Endothelial cell of umbilical vein (primary cell): ENCODE data around the gene GADD45GIP1. TPM values are rescaled to one million over a fixed set of nuclear protein-coding genes. Genes with fewer than 3 reads are reported as not detected.

Experiments
- BruUV-seq: library from RNA; stranded (reverse); fragments of 400-500 nt; replicated peaks from 2 replicates; lab custom pipeline; 2021; lab: Mats Ljungman, UMichigan
- CTCF ChIA-PET: fragments of 300-600, 350-600 bp; sonication (Branson Sonifier 250); formaldehyde crosslinking; loops from one replicate; lab custom pipeline; 2021; ENCODE audit warnings: antibody characterized with exemption, inconsistent platforms; lab: Charles Lee
- POLR2A ChIA-PET: fragments of 300-600, 350-600 bp; sonication (Branson Sonifier 250); formaldehyde crosslinking; loops from one replicate; lab custom pipeline; 2021; ENCODE audit warnings: antibody characterized with exemption, inconsistent platforms; lab: Charles Lee
- DNase-seq: peaks from one replicate; pipeline ENCODE4 v3.0.0-alpha.2; 2011; ENCODE audit warnings: low read depth, low spot score
- FAIRE-seq: peaks from 2 replicates; lab custom pipeline; 2011; peaks lifted over from hg19 to GRCh38; lab: Jason Lieb, UNC
- H2AFZ ChIP-seq: 2 replicates; pipeline ENCODE4 v1.6.0; 2012; ENCODE audit warnings: low read depth, low read length, control low read depth, inconsistent platforms
- H3K27ac ChIP-seq: 2 replicates; pipeline ENCODE4 v1.5.1; 2011; ENCODE audit warnings: low read depth, mild to moderate bottlenecking, control low read depth, low read length, moderate library complexity; ENCODE audit not compliant: insufficient read depth
- H3K27me3 ChIP-seq, 2 experiments: 2 replicates each; pipeline versions ENCODE4 v1.6.0 to v1.6.1; 2011; ENCODE audit warnings: low read length in 2 of 2, mixed read lengths in 1 of 2; ENCODE audit not compliant: control insufficient read depth in 2 of 2, insufficient read depth in 2 of 2
- H3K36me3 ChIP-seq, 2 experiments: 2 replicates in 1 of 2; 3 replicates in 1 of 2; pipeline ENCODE4 v1.5.1; 2011; ENCODE audit warnings: low read length in 2 of 2, mild to moderate bottlenecking in 1 of 2, moderate library complexity in 1 of 2; ENCODE audit not compliant: control insufficient read depth in 2 of 2, insufficient read depth in 2 of 2; ENCODE audit errors: extremely low read depth in 1 of 2
- H3K4me1 ChIP-seq: 3 replicates; pipeline ENCODE4 v1.5.1; 2011; ENCODE audit warnings: mild to moderate bottlenecking, low read length; ENCODE audit not compliant: control insufficient read depth, insufficient read depth; ENCODE audit errors: extremely low read depth
- H3K4me2 ChIP-seq: 2 replicates; pipeline ENCODE4 v1.6.1; 2011; ENCODE audit warnings: low read length, control low read depth, mixed read lengths; ENCODE audit not compliant: insufficient read depth
- H3K4me3 ChIP-seq, 3 experiments: fragments of 200-600 bp in 1 of 3; sonication (generic), shearing (Covaris generic) in 1 of 3; replicated peaks in 1 of 3; 2 replicates each; pipeline ENCODE4 v1.5.1; 2011 to 2016; ENCODE audit warnings: control low read depth in 3 of 3, low read length in 3 of 3, mild to moderate bottlenecking in 2 of 3, inconsistent platforms in 1 of 3, low read depth in 1 of 3, moderate library complexity in 1 of 3; ENCODE audit not compliant: insufficient read depth in 1 of 3
- H3K79me2 ChIP-seq: 2 replicates; pipeline ENCODE4 v1.6.0; 2012; ENCODE audit warnings: low read length, inconsistent platforms; ENCODE audit not compliant: control insufficient read depth, insufficient read depth
- H3K9ac ChIP-seq: replicated peaks from 2 replicates; pipeline ENCODE3; 2011; ENCODE audit warnings: low read length, control low read depth; ENCODE audit not compliant: insufficient read depth; ENCODE audit errors: extremely low read depth
- H3K9me1 ChIP-seq: replicated peaks from 3 replicates; pipeline ENCODE4 v1.6.0; 2011; ENCODE audit warnings: mild to moderate bottlenecking, low read length; ENCODE audit not compliant: control insufficient read depth, insufficient read depth; ENCODE audit errors: extremely low read depth
- H3K9me3 ChIP-seq: replicated peaks from 2 replicates; pipeline ENCODE4 v1.5.1; 2012; ENCODE audit warnings: low read length, inconsistent platforms; ENCODE audit not compliant: control insufficient read depth, insufficient read depth
- H4K20me1 ChIP-seq: replicated peaks from 2 replicates; pipeline ENCODE3; 2011; ENCODE audit warnings: mild to moderate bottlenecking, low read length; ENCODE audit not compliant: control insufficient read depth, insufficient read depth; ENCODE audit errors: extremely low read depth
- EZH2 ChIP-seq: IDR thresholded peaks from 2 replicates; pipeline ENCODE4 v1.6.1; 2012; ENCODE audit warnings: borderline replicate concordance, low read depth, mild to moderate bottlenecking, moderate library complexity, low read length, inconsistent platforms; ENCODE audit not compliant: severe bottlenecking
- FOS ChIP-seq: IDR thresholded peaks from 2 replicates; pipeline ENCODE4 v1.6.1; 2011; ENCODE audit warnings: mild to moderate bottlenecking, low read length, moderate library complexity, borderline replicate concordance; ENCODE audit not compliant: insufficient read depth
- GATA2 ChIP-seq: IDR thresholded peaks from 2 replicates; pipeline ENCODE4 v1.7.0; 2011; ENCODE audit warnings: low read depth, mild to moderate bottlenecking, moderate library complexity, mixed read lengths, low read length; ENCODE audit not compliant: insufficient read length, insufficient read depth
- JUN ChIP-seq: IDR thresholded peaks from 2 replicates; pipeline ENCODE4 v1.6.1; 2011; ENCODE audit warnings: borderline replicate concordance, low read depth; ENCODE audit not compliant: insufficient read length, insufficient read depth
- MYC ChIP-seq: IDR thresholded peaks from one replicate; pipeline ENCODE4 v1.6.1; 2011; ENCODE audit warnings: mild to moderate bottlenecking, low read depth, low read length
- POLR2A ChIP-seq: IDR thresholded peaks from 2 replicates; pipeline ENCODE4 v1.6.1; 2012; ENCODE audit warnings: low read depth, mild to moderate bottlenecking, control low read depth, low read length
- POLR2AphosphoS5 ChIP-seq: IDR thresholded peaks from 2 replicates; pipeline ENCODE4 v1.6.1; 2012; ENCODE audit warnings: low read depth, mild to moderate bottlenecking, control low read depth, low read length, moderate library complexity; ENCODE audit not compliant: insufficient read depth
- dilution Hi-C: fragments of 300-500 bp; cut with MboI; formaldehyde crosslinking; loops from one replicate; pipeline ENCODE4 v1.15.0; 2019; ENCODE audit warnings: low sequenced_read_pairs; ENCODE audit not compliant: extremely low pct_ligation_motif_present
- intact Hi-C: fragments of 100-400 bp; cut with micrococcal nuclease; formaldehyde crosslinking; loops from one replicate; pipeline ENCODE4 v1.10.0; 2022
- polyA plus RNA-seq, 4 experiments: library from polyadenylated mRNA; depleted of rRNA in 3 of 4; stranded (reverse) in 3 of 4; unstranded in 1 of 4; fragments of >200 nt; gene quantifications; 2 replicates each; pipeline versions ENCODE4 v1.2.1 to v1.2.3, GENCODE V29; 2011 to 2012; ENCODE audit warnings: missing spikeins in 1 of 4
- total RNA-seq: library from RNA; stranded (reverse); gene quantifications from 2 replicates; pipeline ENCODE4 v1.2.3, GENCODE V29; 2021
- TF ChIP-seq, protein P1 (sequence below), 2 donors: IDR thresholded peaks; 1 replicate in 1 of 2; 2 replicates in 1 of 2; pipeline ENCODE4 v1.5.1; 2011; ENCODE audit warnings: low read length in 2 of 2, mild to moderate bottlenecking in 2 of 2, moderate library complexity in 2 of 2, control low read depth in 1 of 2, inconsistent platforms in 1 of 2, low read depth in 1 of 2; ENCODE audit not compliant: insufficient read depth in 1 of 2; ENCODE audit errors: extremely low read depth in 1 of 2
- TF ChIP-seq, protein P2 (sequence below): IDR thresholded peaks from 2 replicates; pipeline ENCODE4 v1.6.1; 2011; ENCODE audit not compliant: insufficient read depth, insufficient read length

GADD45GIP1 gene
- total and polyA plus RNA-seq, 2 donors (not counting 3 experiments of a cell fraction or from before 2014, with no cell fraction given): 32.8 to 38.3 TPM

DNA sequence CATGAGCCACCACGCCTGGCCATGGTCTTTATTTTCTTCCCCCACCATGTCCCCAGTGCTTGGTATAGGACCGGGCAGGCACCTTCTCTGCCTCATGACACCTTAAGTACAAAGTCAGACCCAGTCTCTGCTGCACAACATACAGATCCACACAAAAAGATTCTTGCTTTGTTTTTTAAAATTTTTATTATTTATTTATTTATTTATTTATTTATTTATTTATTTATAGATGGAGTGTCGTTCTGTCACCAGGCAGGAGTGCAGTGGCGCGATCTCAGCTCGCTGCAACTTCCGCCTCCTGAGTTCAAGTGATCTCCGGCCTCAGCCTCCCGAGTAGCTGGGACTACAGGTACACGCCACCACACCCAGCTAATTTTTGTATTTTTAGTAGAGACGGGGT, 35.7 kb upstream of the GADD45GIP1 start:
- FAIRE-seq: no peak
- no peaks in the 10 kb centered on the region for H3K27me3 ChIP-seq
- H3K9me3 ChIP-seq: no peaks in the 10 kb centered on the region
- no peak for DNase-seq
- intact Hi-C loops: no loop called here
- H3K27ac ChIP-seq: no peak overlapping the region
- no peak overlapping the region for H2AFZ ChIP-seq
- ChIA-PET CTCF (interaction anchor here (0.8 to 3.7 kb wide), 7 partner anchors 8 to 68 kb away, joined by 3 to 24 read pairs (median 4); no protein-coding TSS in a partner anchor), POLR2A (no interaction called here)
- TF ChIP-seq, protein P1, sequence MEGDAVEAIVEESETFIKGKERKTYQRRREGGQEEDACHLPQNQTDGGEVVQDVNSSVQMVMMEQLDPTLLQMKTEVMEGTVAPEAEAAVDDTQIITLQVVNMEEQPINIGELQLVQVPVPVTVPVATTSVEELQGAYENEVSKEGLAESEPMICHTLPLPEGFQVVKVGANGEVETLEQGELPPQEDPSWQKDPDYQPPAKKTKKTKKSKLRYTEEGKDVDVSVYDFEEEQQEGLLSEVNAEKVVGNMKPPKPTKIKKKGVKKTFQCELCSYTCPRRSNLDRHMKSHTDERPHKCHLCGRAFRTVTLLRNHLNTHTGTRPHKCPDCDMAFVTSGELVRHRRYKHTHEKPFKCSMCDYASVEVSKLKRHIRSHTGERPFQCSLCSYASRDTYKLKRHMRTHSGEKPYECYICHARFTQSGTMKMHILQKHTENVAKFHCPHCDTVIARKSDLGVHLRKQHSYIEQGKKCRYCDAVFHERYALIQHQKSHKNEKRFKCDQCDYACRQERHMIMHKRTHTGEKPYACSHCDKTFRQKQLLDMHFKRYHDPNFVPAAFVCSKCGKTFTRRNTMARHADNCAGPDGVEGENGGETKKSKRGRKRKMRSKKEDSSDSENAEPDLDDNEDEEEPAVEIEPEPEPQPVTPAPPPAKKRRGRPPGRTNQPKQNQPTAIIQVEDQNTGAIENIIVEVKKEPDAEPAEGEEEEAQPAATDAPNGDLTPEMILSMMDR (IDR thresholded peaks at IDR 0.05; ENCODE audit: extremely low read depth in 1 of 2, insufficient read depth in 1 of 2, low read depth in 1 of 2, low read length in 2 of 2): no peak
- no peak for TF ChIP-seq MYC
- TF ChIP-seq POLR2AphosphoS5: no peak
- TF ChIP-seq, protein P2, sequence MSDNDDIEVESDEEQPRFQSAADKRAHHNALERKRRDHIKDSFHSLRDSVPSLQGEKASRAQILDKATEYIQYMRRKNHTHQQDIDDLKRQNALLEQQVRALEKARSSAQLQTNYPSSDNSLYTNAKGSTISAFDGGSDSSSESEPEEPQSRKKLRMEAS: no peak
- no peak for TF ChIP-seq JUN
- TF ChIP-seq FOS: no peak
- no peak for TF ChIP-seq POLR2A
- no peak for TF ChIP-seq GATA2
- no peak for TF ChIP-seq EZH2
- no peaks in the 10 kb centered on the region for H4K20me1 ChIP-seq
- H3K79me2 ChIP-seq: no peaks in the 10 kb centered on the region
- H3K9me1 ChIP-seq: no peaks in the 10 kb centered on the region
- no peaks in the 10 kb centered on the region for H3K36me3 ChIP-seq
- no peak overlapping the region for H3K9ac ChIP-seq
- H3K4me3 ChIP-seq: no peak overlapping the region
- no TSS peak for BruUV-seq
- peaks cover 5% of the 10 kb centered on the region for H3K4me1 ChIP-seq
- no peak overlapping the region for H3K4me2 ChIP-seq
- dilution Hi-C loops: no loop called here
